Endometrium (tissue), 2 donors: ENCODE data around the gene NFKBIE.

Experiments used
- FAIRE-seq: peaks from 2 replicates; lab custom pipeline; 2012; peaks lifted over from hg19 to GRCh38; lab: Jason Lieb, UNC
- donor health status: control.
- donor health status: control.

Gene NFKBIE

DNA sequence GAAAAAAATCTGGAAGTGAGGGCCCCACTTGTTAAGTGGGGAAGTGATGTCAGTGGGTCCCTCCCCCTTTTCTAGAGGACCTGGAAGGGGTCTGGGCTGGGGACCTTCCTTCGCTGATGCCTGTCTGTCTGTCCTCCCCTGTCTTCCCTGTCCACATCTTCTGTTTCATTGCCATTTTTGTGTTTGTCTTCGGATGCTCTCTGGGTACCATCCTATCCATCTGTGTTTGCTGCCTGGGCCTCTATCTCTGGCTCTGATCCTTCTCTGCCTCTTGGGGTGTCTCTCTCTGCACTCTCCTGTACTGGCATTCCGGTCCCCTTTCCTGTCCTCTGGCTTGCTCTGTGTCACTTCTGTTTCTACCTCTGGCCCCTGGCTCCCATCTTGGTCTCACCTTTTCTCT is 7.2 kb upstream of the NFKBIE start:
- no peak for FAIRE-seq

DNA sequence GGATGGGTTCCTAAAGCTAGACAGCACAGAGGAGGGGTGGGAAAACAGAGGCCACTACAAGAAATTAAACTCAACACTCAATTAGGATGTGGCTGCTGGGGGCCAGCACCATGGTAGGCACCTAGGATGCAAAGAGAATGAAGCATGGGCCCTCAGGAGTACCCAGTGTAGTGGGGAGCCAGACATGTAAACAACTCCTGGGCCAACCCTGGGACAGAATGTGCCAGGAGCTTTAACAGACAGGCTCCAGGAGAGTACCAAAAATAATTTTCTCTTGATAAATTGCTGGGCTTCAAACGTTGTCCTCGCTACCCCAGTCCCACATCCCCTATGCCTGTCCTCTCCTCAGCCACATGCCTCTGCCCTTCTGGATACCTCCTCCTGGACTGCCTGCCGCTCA is 6.6 kb upstream of the NFKBIE start:
- no peak for FAIRE-seq

DNA sequence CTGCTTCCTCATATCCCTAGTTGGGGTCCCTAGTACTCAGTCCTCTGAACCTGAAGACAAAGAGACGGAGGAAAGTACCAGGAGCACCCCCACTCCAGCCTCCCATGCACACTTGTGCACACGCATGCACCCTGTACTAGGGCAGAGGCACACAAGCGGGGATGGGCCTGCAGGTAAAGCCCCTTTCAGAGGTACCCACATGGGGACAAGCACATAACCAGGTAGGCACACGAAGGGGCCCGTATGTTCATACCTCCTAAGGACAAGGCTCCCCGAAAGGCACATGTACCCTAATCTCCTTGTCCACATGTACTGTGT is 6.0 kb upstream of the NFKBIE start:
- no peak for FAIRE-seq

DNA sequence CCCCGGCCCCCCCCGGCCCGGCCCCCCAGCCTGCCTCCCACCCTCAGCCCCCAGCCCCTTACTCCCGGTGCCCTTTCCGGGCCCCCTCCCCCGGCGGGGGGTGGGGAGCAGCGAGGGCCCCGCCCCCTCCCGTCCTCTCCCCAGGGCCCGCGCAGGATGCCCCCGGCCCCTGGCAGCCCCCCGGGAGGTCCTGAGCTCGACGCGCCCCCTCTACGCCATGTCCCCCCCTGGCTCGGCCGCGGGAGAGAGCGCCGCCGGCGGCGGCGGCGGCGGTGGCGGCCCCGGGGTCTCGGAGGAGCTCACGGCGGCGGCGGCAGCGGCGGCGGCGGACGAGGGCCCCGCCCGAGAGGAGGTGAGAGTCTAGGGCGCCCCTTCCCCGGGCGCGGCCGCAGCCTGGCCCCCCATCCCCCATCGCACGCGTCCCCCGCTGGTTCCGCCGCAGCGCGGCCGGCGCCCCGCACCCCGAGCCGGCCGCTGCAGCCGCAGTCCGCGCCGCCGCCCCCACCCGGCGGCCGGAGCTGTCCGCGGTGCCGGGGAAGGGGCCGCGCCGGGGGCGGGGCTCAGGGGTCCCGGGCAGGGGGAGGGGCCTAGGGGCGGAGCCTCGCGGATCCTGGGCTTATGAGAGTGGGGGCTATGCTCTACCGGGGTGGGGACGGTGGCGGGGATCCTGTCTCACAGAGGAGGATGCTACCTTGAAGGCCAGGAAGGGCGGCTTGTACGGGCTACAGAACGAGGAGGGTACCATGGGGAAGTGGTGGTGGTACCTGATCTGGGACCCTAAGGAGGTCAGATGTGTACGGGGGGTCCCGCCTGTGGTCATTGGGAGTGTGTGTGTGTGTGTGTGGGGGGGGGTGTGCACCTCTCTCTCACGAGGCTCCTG is 5.4 kb upstream of the NFKBIE start:
- no peak for FAIRE-seq

DNA sequence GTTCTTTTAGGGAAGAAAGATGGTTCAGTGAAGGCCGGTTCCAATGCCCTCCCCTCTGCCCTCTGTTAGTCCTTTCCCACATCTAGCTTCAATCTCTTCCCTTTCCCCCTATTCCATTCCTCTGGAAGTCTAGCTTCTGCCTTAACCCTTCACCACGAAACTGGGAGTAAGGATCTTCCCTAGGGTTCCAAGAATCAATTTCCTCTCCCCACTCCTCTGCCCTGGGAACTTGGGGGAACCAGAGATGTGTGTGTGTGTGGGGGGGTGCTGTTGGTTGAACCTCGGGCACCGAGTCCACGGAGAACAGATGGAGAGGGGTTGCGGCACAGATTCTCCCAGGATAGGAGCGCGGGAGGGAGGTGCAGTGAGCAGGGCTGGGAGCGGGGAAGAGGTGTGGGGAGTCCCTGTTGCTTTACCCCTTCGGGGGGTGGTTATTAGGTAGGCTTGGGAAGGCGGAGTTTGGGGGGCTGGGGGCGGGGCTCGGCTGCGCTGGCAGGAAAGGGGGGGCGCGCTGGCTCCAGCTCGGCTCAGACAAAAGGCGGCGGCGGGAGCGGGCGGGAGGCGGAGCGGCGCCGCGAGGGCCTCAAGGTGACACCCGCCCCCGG is 4.7 kb upstream of the NFKBIE start, which contains the start of gene TMEM151B:
TSS of gene TMEM151B (plus strand) at position 530 of the 605 bp plus-strand sequence. CDS start 293 bp downstream, outside the sequence.
- FAIRE-seq: no peak

DNA sequence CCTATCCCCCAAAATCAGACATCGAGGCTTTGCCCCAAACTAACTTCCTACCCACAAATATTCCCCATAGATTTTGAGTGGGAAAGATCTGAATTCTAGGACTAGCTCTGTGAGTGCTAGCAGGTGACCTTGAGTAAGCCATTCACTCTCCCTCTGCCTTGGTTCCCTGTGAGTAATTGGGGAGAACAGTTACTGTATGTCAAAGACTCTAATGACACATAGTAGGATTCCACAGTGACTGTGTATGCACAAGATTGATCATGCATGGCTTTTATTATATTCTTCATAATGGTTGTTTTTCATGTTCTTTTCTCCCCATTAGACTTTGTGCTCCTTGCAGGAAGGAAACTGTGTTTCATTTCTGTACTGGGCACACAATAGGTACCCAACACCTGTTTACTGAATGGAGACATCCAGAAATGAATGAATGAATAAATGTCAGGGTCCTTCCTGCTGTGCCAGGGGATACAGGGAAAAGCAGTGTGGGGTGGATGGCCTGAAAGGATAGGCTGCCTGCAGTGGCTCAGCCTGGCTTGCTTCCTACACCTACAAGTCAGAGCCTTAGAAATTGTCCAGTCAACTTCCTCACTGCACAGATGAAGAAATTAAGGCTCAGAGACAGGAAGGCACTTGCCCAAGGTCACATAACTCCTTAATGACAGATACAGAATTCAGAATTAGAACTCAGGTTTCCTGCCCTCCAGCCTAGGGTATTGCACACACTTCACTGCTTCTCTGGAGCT is 4.0 kb upstream of the NFKBIE start:
- FAIRE-seq: no peak

DNA sequence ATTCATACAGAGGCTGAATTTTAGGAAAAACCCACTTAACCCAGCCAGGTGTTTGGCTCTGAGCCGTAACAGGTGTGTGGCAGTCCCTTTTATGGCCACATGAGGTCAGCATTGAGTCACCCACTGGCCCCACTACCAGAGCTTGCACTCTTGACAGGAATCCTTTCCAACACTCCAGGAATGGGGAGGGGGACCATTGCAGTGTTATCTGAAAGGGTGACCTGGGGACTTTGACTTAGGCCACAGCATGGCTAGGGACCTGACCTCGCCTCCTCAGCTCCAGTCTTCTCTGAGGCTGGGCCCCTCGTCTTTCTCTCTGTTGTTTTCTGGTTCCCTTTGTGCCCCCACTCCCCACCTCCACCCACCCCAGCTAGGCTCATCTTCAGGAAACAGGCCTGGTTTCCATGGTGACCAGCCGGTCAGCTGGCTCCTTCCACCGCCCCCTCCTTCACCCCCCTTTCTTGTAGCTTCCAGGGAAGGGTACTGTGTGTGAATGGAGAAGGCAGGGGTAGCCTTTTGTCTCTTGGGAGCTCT is 2.8 kb upstream of the NFKBIE start:
- no peak for FAIRE-seq

DNA sequence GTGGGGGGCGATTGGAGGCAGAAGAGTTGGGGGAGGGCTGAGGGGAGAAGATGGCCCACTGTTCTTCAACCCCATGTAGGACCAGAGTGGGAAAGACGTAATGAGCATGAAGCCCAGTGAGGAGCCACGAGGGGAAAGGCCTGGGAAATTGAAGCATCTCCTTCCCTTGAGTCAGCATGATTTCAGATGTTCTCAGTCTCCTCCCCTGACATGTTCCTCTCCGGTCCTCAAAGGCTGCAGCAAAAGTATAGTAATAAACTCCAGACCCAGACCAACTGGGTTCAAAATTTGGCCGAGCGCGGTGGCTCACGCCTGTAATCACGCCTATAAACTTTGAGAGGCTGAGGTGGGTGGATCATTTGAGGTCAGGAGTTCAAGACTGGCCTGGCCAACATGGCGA is 1.9 kb upstream of the NFKBIE start:
- no peak for FAIRE-seq

DNA sequence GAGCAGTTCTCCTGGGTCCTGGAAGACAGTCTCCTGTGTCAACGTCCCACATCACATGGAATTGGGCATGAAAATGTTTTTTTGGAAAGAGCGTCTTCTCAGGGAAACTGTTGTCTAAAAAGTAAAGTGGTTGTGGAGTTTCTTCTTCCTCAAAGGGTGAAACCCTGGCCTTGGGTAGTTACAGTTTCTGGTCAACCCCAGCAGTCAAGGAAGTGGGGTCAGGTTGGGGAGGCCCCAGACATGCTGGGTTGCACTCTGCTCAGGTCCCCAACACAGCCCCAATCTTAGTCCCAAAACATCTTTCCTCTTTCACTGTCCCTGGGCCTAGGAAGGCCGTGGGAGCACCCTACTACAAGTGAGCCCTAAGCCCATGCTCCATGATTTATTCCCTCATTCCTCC is 996 bp upstream of the NFKBIE start:
- FAIRE-seq: no peak

DNA sequence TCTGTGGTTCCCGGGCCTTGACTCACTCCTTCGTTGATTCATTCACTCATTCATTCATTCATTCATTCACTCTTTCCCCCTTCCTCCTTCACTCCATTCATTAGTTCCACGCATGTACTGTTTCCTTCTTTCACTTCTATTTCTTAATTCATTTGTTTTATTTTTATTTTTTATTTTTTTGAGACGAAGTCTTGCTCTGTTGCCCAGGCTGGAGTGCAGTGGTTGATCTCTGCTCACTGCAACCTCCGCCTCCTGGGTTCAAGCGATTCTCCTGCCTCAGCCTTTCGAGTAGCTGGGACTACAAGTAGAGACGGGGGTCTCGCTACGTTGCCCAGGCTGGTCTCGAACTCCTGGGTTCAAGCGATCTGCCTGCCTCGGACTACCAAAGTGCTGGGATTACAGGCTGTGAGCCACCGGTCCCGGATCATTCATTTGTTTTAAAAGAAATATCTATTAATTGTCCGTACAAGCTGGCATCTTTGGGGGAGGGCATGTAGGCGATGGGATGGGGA is 427 bp upstream of the NFKBIE start:
- FAIRE-seq: no peak

DNA sequence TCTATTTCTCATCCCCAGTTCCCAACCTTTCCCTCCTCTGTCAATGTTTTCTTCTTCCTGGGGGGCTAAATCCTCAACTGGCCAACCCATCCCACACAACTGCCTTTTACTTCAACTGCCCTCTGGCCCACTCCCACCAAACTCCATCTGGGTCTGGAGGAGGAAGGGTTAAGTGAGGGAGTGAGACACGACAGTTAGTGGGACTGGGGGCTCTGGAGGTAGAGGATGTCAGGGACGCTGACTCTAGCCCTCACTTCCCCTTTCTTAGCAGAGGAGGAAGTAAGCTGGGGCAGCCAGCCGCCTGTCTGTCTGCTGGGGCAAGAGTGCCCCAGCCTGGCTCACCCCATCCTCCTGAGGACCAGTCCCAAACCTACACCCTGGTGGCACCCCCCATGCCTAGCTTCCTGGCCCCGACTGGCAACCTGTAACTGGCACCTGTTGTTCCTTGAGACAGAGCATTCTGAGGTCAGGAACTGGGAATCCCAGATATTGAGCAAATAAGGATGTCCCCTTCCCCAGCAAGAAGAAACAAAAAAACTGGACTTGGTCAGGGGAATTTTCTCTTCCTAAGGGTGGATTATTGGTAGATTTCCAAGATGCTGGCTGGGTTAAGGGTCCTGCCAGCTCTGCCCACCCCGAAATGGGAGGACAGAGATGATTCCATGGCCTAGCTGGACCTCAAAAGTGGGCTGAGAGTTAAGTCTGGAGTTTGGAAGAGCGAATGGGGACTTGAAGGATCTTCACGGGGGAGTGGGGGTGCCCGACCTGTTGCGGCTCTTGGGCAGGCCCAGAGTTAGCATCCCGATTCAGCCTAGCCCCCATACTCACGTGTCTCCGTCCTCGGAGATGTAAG is 971 bp downstream of the NFKBIE start:
- FAIRE-seq: no peak

DNA sequence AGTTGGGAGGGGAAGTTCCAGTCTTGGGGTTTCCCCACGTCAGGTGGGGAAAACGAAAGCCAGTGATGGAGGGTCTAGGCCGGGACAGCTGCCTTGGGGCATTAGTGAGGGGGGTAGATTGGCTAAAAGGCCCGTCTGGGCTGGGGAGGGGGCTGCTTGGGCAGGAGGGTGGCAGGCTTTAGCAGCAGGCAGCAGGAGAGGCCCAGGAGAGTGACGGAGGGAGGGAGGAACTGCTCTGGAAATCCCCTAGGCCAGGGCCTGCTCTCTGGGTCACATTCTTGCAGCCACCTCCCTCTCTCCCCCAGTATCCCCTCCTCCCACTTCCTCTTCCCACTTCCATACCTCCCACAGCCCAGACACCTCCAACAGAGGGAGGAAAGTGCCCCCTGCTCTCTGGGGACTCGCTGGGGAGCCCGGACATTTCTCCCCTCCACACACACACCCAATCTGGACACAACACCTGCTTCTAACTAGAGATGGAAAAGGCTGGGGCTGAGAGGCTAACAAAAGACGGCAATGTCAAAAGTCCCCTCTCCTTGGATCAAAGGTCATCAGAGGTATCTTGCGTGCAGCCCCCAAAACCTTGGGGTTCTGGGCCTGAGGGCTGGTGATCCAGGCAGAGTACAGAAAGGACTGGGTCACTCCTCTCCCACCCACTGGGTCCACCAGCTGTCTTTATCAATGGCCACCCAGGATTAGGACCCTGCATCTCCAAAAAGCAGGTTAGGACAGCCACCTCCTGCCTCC is 1.8 kb downstream of the NFKBIE start:
- no peak for FAIRE-seq

DNA sequence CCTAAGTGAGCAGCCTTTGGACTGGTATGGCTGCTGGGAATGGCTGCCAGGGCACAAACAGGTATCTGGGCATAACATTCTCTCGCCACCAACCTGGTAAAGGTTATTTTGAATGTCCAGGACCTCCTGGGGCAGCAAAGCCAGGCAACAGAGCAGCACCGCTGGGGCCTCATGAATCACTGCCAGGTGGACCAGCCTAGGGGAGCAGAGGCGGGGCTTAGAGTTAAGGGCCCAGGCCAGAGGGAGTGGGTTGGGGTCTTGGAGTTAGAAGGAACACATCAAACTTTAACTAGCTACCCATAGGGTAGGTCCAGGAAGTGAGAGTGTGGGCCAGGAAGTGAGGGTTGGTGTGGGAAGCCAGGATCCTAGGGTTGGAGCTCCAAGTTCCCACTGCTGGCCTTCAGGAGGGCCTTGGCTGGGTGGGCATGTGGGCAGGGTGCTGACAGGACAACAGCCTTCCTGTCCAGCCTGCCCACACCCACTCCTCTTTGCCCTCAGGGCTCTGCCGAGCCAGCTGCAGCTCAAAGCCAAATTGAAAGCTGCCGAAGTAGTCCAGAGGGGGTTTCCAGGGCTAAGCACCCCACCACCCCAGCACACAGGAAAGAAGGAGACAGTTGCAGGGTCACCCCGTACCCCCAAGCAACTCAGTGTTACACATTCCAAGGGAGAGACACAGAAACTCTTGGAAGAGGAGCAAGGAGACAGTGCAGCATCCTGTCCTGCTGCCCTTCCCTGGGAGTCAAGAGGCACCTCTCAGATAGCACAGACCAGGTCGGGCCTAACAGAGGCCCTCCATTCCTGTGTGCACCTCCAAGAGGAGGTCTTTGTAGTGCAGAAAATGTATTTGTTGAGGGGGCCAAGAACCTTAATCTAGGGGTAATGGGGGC is 2.6 kb downstream of the NFKBIE start:
- FAIRE-seq: no peak

DNA sequence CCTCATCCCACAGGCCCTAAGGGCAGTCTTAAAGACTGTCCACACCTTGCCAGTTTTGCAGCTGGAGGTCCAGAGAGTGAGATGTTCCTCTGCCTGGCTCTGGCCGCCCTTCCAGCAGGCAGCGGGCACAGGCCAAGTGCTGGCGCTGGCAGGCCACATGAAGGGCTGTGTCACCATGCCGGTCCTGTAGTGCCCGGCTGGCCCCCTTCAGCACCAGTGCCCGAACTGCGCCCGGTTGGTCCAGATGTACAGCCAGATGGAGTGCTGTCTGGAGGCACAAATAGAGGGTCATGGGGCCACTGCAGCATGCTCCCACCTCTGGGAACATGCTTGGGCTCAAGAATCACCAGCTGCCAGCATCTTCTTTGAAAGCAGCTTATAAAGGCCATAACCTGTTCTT is 3.8 kb downstream of the NFKBIE start:
- no peak for FAIRE-seq

DNA sequence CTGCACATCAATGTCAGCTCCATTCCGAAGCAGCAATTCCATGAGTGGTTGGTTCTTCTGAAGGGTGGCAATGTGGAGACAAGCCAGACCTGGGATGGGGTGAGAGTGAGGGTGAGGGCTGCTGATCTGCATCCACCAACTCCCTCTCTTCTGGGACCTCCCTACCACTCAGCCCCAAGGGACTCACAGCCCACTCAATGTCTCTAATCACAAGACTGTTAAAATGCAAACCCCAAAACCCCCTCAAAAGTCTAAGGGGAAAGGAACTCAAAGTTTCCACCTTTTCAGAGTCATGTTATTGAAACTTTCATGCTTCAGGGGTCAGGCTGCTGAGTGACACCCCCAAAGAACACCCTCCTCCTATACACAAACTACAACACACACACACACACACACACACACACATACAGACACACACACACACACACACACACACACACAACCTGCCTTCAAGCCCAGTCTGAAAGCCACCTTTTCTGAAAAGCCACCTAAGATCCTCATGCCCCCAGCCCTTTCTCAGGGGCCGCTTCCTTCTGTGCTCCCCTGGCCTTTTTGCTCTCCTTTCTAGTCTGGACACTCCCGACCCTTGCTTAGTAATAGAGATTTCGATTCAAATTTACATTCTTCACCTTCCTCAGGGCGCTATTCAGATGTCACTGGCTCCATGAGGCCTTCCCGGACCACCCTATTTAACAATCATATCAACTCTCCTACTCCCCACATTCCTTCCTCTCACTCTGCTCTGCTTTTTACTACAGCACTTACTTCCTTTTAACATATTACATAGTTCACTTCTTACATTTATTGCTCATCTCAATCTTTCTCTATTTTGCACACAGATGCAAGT is 4.7 kb downstream of the NFKBIE start:
- no peak for FAIRE-seq

DNA sequence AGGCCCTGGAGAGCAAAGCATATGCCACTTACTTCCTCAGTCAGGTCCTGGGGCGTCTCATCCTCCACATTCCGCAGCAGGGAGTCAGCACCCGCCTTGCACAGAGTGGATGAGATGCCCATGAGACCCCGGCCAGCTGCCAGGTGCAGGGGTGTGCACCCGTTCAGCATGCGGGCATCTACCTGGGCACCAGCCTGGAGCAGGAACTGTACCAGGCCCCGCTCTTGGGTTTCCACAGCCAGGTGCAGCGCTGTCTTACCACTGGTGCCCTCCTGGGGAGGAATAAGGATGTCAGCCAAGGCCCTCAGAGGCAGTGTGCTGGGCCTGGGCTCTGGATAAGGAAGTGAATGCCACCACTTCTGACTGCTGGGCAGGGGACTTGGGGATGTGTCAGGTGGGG is 5.3 kb downstream of the NFKBIE start:
- no peak for FAIRE-seq

DNA sequence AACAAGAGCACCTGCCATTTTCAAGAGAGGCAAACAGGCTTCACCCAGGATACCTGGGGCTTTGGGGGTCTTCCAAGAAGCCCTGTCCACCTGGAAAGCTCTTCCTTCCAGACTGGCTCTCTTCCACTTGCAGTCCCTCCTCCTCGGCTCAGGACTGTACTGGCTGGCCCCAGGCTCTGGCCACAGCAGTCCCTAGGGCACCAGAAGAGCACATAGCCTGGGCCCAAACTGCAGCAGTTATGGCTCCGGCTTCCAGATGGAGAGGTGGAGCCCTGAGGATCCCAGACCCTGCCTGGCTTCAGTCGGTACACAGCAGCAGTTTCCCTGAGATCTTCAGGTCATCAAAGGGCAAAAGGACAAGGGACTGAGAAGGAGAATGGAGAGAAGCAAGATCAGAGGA is 6.4 kb downstream of the NFKBIE start:
- no peak for FAIRE-seq

DNA sequence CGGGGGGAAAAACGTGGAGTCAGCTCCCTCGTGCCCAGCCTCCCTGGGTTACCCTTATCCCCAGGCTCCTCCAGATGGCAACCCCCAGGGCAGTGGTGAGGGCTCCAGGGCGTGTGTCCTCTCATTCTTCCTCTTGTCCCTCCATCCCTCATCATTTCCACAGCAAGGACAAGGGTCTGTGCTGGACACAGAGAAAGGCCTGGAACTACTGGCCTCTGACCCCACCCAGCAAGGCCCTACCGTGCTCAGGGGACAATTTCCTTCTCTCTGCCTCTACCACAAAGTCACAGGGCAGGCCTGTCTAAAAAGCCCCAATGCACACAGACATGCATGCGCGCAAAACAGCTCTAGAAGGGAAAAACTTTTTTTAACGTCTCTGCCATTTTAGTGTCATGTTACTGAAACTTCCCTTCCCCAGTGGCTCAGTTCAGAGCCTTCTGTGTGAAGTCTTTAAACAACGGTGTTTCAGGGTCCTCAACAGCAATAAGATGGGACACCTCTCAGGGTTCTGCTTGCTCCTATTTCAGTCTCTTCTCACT is 7.0 kb downstream of the NFKBIE start:
- no peak for FAIRE-seq
